Epithelial cell of esophagus (primary cell): ENCODE results near the gene LTA4H.

Experiments used
- DNase-seq: peaks from one replicate; pipeline ENCODE4 v3.0.0; 2010; ENCODE audit warnings: low read depth
- H3K4me3 ChIP-seq: 2 replicates; pipeline ENCODE4 v1.5.1; 2011; ENCODE audit warnings: mild to moderate bottlenecking, low read length, control low read depth
- CTCF ChIP-seq: IDR thresholded peaks from 2 replicates; pipeline ENCODE4 v1.5.1; 2011; ENCODE audit warnings: low read depth, mild to moderate bottlenecking, low read length, control low read depth, inconsistent platforms; ENCODE audit not compliant: insufficient read depth; ENCODE audit errors: missing control alignments

Gene LTA4H

DNA sequence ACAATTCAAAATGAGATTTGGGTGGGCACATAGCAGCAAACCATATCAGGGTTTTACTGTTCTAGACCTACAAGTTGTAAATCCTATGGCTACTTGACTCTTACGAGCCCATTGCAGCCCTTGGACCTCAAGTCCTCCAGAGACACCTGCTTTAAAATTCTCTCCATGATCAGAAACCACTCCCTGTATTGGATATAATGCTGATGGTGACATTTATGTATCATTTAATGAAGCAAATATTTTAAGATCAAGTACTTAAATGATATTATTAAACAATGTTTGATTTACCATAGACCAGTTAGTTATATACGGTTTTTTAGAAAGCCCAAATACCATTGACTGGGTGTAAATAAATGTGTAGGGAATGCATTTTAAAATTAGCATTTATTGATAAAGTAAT, 68.1 kb downstream of the LTA4H start:
- no peak for DNase-seq
- no peak overlapping the region for H3K4me3 ChIP-seq
- TF ChIP-seq CTCF = no peak

- no peak for TF ChIP-seq CTCF
These were observed 69.0 kb downstream of the LTA4H start for GRCh38 chr12:95966287-95966870.

DNA sequence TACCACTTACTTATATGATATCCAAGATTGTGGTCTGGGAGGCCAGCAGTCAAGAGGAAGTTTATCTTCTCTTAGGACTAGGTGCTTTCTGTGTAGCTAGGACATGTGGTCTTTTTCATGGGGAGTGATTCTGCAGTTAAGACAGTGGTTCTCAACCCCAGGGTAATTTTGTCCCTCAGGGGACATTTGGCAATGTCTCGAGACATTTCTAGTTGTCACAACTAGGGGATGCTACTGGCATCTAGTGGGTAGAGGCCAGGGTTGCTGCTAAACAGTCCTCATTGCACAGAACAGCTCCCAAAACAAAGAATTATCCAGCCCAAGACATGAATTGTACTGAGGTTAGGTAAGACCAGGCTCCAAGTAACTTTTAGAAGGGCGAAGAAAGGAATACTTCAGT, 72.3 kb downstream of the LTA4H start:
- no peak overlapping the region for H3K4me3 ChIP-seq
- DNase-seq = no peak
- TF ChIP-seq CTCF = no peak

More at GRCh38 chr12:95966287-95966870, 69.0 kb downstream of the LTA4H start:
- peak; percentile 32 for DNase-seq
- H3K4me3 ChIP-seq = no peak overlapping the region

- TF ChIP-seq CTCF = no peak
- H3K4me3 ChIP-seq = no peak overlapping the region
- no peak for DNase-seq
These were observed 73.2 kb downstream of the LTA4H start for GRCh38 chr12:95962222-95962621.

- no peak for TF ChIP-seq CTCF
- no peak for DNase-seq
- no peak overlapping the region for H3K4me3 ChIP-seq
These were observed 75.1 kb downstream of the LTA4H start for GRCh38 chr12:95960241-95960640.

GRCh38 chr12:95959107-95959506, 76.3 kb downstream of the LTA4H start:
- TF ChIP-seq CTCF = no peak
- H3K4me3 ChIP-seq = no peak overlapping the region
- no peak for DNase-seq

GRCh38 chr12:95956557-95957145, 78.7 kb downstream of the LTA4H start:
- no peak for DNase-seq
- no peak for TF ChIP-seq CTCF
- H3K4me3 ChIP-seq = no peak overlapping the region
